ENCODE data around the gene ZNF330.

Gene ZNF330

GRCh38 chr4:141240671-141241070 is 20.0 kb downstream of the ZNF330 start:
- Histone ChIP-seq H3K4me3 (ENCODE audit: low read depth, low read length, poor library complexity, severe bottlenecking) (no peak overlapping the region), H3K9me2 (ENCODE audit: low read depth, low read length) (no peaks in the 10 kb centered on the region), H3K4me2 (ENCODE audit: low read length) (no peak overlapping the region), H4K20me1 (ENCODE audit: insufficient read depth, low read length) (no peaks in the 10 kb centered on the region), H3K9me3 (ENCODE audit: low read length) (no peaks in the 10 kb centered on the region), H3K27ac (ENCODE audit: low read depth, low read length, poor library complexity, severe bottlenecking) (no peak overlapping the region), H2AFZ (ENCODE audit: low read length) (no peak overlapping the region), H3K36me3 (ENCODE audit: insufficient read depth, low read length) (no peaks in the 10 kb centered on the region), H3K27me3 (ENCODE audit: insufficient read depth, low read length) (no peaks in the 10 kb centered on the region; the same call in 1 of the 2 replicates), H3F3A (ENCODE audit: insufficient read depth, low read length) (no peaks in the 10 kb centered on the region), H3K79me2 (ENCODE audit: insufficient read depth, low read length) (no peaks in the 10 kb centered on the region), H3K9ac (ENCODE audit: low read length) (no peak overlapping the region), H3K4me1 (ENCODE audit: insufficient read depth, low read length, severe bottlenecking) (no peaks in the 10 kb centered on the region)
- TF ChIP-seq, protein P1, sequence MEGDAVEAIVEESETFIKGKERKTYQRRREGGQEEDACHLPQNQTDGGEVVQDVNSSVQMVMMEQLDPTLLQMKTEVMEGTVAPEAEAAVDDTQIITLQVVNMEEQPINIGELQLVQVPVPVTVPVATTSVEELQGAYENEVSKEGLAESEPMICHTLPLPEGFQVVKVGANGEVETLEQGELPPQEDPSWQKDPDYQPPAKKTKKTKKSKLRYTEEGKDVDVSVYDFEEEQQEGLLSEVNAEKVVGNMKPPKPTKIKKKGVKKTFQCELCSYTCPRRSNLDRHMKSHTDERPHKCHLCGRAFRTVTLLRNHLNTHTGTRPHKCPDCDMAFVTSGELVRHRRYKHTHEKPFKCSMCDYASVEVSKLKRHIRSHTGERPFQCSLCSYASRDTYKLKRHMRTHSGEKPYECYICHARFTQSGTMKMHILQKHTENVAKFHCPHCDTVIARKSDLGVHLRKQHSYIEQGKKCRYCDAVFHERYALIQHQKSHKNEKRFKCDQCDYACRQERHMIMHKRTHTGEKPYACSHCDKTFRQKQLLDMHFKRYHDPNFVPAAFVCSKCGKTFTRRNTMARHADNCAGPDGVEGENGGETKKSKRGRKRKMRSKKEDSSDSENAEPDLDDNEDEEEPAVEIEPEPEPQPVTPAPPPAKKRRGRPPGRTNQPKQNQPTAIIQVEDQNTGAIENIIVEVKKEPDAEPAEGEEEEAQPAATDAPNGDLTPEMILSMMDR (IDR thresholded peaks at IDR 0.05; ENCODE audit: low read length) = no peak
- no peak for TF ChIP-seq EZH2 (IDR thresholded peaks at IDR 0.05; ENCODE audit: borderline replicate concordance, low read length)

- Histone ChIP-seq H3K36me3 (ENCODE audit: insufficient read depth, low read length) (no peaks in the 10 kb centered on the region), H2AFZ (ENCODE audit: low read length) (no peak overlapping the region), H3K4me1 (ENCODE audit: insufficient read depth, low read length, severe bottlenecking) (no peaks in the 10 kb centered on the region), H3K9me2 (ENCODE audit: low read depth, low read length) (no peaks in the 10 kb centered on the region), H3K27ac (ENCODE audit: low read depth, low read length, poor library complexity, severe bottlenecking) (no peak overlapping the region), H3K9ac (ENCODE audit: low read length) (no peak overlapping the region), H3F3A (ENCODE audit: insufficient read depth, low read length) (no peaks in the 10 kb centered on the region), H4K20me1 (ENCODE audit: insufficient read depth, low read length) (no peaks in the 10 kb centered on the region), H3K4me2 (ENCODE audit: low read length) (no peak overlapping the region), H3K79me2 (ENCODE audit: insufficient read depth, low read length) (no peaks in the 10 kb centered on the region), H3K27me3 (ENCODE audit: insufficient read depth, low read length) (no peaks in the 10 kb centered on the region; the same call in 1 of the 2 replicates), H3K9me3 (ENCODE audit: low read length) (no peaks in the 10 kb centered on the region), H3K4me3 (ENCODE audit: low read depth, low read length, poor library complexity, severe bottlenecking) (no peak overlapping the region)
- no peak for TF ChIP-seq EZH2 (IDR thresholded peaks at IDR 0.05; ENCODE audit: borderline replicate concordance, low read length)
- TF ChIP-seq, protein P1 (IDR thresholded peaks at IDR 0.05; ENCODE audit: low read length) = no peak
These were observed 21.3 kb downstream of the ZNF330 start for GRCh38 chr4:141241986-141242385.

- Histone ChIP-seq H3K9me2 (ENCODE audit: low read depth, low read length) (no peaks in the 10 kb centered on the region), H3F3A (ENCODE audit: insufficient read depth, low read length) (no peaks in the 10 kb centered on the region), H3K4me3 (ENCODE audit: low read depth, low read length, poor library complexity, severe bottlenecking) (no peak overlapping the region), H3K9me3 (ENCODE audit: low read length) (no peaks in the 10 kb centered on the region), H3K27ac (ENCODE audit: low read depth, low read length, poor library complexity, severe bottlenecking) (no peak overlapping the region), H3K9ac (ENCODE audit: low read length) (no peak overlapping the region), H3K4me2 (ENCODE audit: low read length) (no peak overlapping the region), H2AFZ (ENCODE audit: low read length) (no peak overlapping the region), H3K27me3 (ENCODE audit: insufficient read depth, low read length) (no peaks in the 10 kb centered on the region; the same call in 1 of the 2 replicates), H3K36me3 (ENCODE audit: insufficient read depth, low read length) (no peaks in the 10 kb centered on the region), H4K20me1 (ENCODE audit: insufficient read depth, low read length) (no peaks in the 10 kb centered on the region), H3K79me2 (ENCODE audit: insufficient read depth, low read length) (no peaks in the 10 kb centered on the region), H3K4me1 (ENCODE audit: insufficient read depth, low read length, severe bottlenecking) (no peaks in the 10 kb centered on the region)
- no peak for TF ChIP-seq EZH2 (IDR thresholded peaks at IDR 0.05; ENCODE audit: borderline replicate concordance, low read length)
These were observed 23.7 kb downstream of the ZNF330 start for GRCh38 chr4:141244419-141244818.

GRCh38 chr4:141246243-141246642 is 25.5 kb downstream of the ZNF330 start:
- H3K9me2 ChIP-seq (ENCODE audit: low read depth, low read length) = no peaks in the 10 kb centered on the region
- no peak overlapping the region for H2AFZ ChIP-seq (ENCODE audit: low read length)
- H3K4me3 ChIP-seq (ENCODE audit: low read depth, low read length, poor library complexity, severe bottlenecking) = no peak overlapping the region
- no peaks in the 10 kb centered on the region for H4K20me1 ChIP-seq (ENCODE audit: insufficient read depth, low read length)
- H3K9me3 ChIP-seq (ENCODE audit: low read length) = no peaks in the 10 kb centered on the region
- H3K36me3 ChIP-seq (ENCODE audit: insufficient read depth, low read length) = no peaks in the 10 kb centered on the region
- no peaks in the 10 kb centered on the region for H3F3A ChIP-seq (ENCODE audit: insufficient read depth, low read length)
- H3K4me2 ChIP-seq (ENCODE audit: low read length) = no peak overlapping the region
- no peaks in the 10 kb centered on the region for H3K4me1 ChIP-seq (ENCODE audit: insufficient read depth, low read length, severe bottlenecking)
- no peak for TF ChIP-seq EZH2 (IDR thresholded peaks at IDR 0.05; ENCODE audit: borderline replicate concordance, low read length)
- TF ChIP-seq, protein P1 (IDR thresholded peaks at IDR 0.05; ENCODE audit: low read length) = no peak
- no peaks in the 10 kb centered on the region for H3K79me2 ChIP-seq (ENCODE audit: insufficient read depth, low read length)
- H3K9ac ChIP-seq (ENCODE audit: low read length) = no peak overlapping the region
- no peak overlapping the region for H3K27ac ChIP-seq (ENCODE audit: low read depth, low read length, poor library complexity, severe bottlenecking)
- no peaks in the 10 kb centered on the region for H3K27me3 ChIP-seq (ENCODE audit: insufficient read depth, low read length)

Data from OCI-LY1 (cell line).